Stimulated activated CD8-positive, alpha-beta memory T cell treated with anti-CD3 and anti-CD28 coated beads, Interleukin-15, amount 100 ng/mL, for 48 hours (primary cell): Measurements from ENCODE around the gene RLN2.
"Not testable (repeated sequence)": the region's sequence is repeated elsewhere in the genome, so short reads cannot be mapped to it uniquely, and the experiment has no call there.

Experiments
- DNase-seq, 2 donors: peaks; one replicate each; pipeline ENCODE4 v3.0.0-alpha.2; 2020; ENCODE audit warnings: low read depth in 2 of 2

Gene RLN2

GRCh38 chr9:5303840-5304795, at the start of gene RLN2:
Gene RLN2 (minus strand): TSS chr9:5304716. CDS start chr9:5304580, 136 bp downstream.
- DNase-seq, result not testable (repeated sequence)

GRCh38 chr9:5354184-5354583, 49.7 kb upstream of the RLN2 start:
- DNase-seq, result no peak

GRCh38 chr9:5352637-5353248, 48.2 kb upstream of the RLN2 start:
- no peak for DNase-seq

GRCh38 chr9:5338992-5339981, 34.8 kb upstream of the RLN2 start, which contains the start of gene RLN1:
Gene RLN1 (minus strand): TSS chr9:5339876. CDS start chr9:5339746, 130 bp downstream.
- not testable (repeated sequence) for DNase-seq

GRCh38 chr9:5336688-5337087, 32.2 kb upstream of the RLN2 start:
- DNase-seq, result no peak

GRCh38 chr9:5331276-5331675, 26.8 kb upstream of the RLN2 start:
- DNase-seq, result not testable (repeated sequence)

- no peak for DNase-seq
These were observed 22.5 kb upstream of the RLN2 start for GRCh38 chr9:5326893-5327548.

- DNase-seq, result no peak
These were observed 21.7 kb upstream of the RLN2 start for GRCh38 chr9:5326187-5326586.

GRCh38 chr9:5321601-5322000, 17.1 kb upstream of the RLN2 start:
- not testable (repeated sequence) for DNase-seq

- no peak for DNase-seq
These were observed 16.5 kb upstream of the RLN2 start for GRCh38 chr9:5321058-5321457.

- not testable (repeated sequence) for DNase-seq
These were observed 11.9 kb upstream of the RLN2 start for GRCh38 chr9:5316406-5316805.

- no peak for DNase-seq
These were observed 10.8 kb upstream of the RLN2 start for GRCh38 chr9:5315187-5315923.

GRCh38 chr9:5310851-5311250, 6.3 kb upstream of the RLN2 start:
- DNase-seq, result no peak

GRCh38 chr9:5305741-5306140, 1.2 kb upstream of the RLN2 start:
- no peak for DNase-seq

GRCh38 chr9:5301544-5301943, 3.0 kb downstream of the RLN2 start:
- DNase-seq, result no peak

- DNase-seq, result no peak
These were observed 12.4 kb downstream of the RLN2 start for GRCh38 chr9:5292141-5292540.

- no peak for DNase-seq
These were observed 15.9 kb downstream of the RLN2 start for GRCh38 chr9:5288591-5288990.

GRCh38 chr9:5286262-5286661, 18.3 kb downstream of the RLN2 start:
- no peak for DNase-seq

- DNase-seq, result no peak
These were observed 26.0 kb downstream of the RLN2 start for GRCh38 chr9:5278486-5278885.

GRCh38 chr9:5274770-5275169, 29.7 kb downstream of the RLN2 start:
- no peak for DNase-seq
